ENCODE data around the gene TADA2B. TPM values are rescaled to one million over a fixed set of nuclear protein-coding genes. Genes with fewer than 3 reads are reported as not detected.
"Not testable (repeated sequence)": the region's sequence is repeated elsewhere in the genome, so short reads cannot be mapped to it uniquely, and the experiment has no call there.

The TADA2B gene
- total and polyA plus RNA-seq, 2 experiments from 2014 or later, result 2.2 to 14.8 TPM

- 31 to 46% methylated on average over 9 of the region's 9 CpGs for WGBS, 2 experiments (ENCODE audit: low coverage in 1 of 2, low lambda C conversion rate in 2 of 2, missing lambda C conversion rate in 2 of 2)
- no peaks in the 10 kb centered on the region for H3K36me3 ChIP-seq (ENCODE audit: low read depth)
- no peak for TF ChIP-seq EZH2 (IDR thresholded peaks at IDR 0.05; ENCODE audit: insufficient read depth, poor library complexity, severe bottlenecking)
- TF ChIP-seq EZH2phosphoT487 (IDR thresholded peaks at IDR 0.05; ENCODE audit: insufficient read depth, low read depth), result no peak
- H3K4me3 ChIP-seq, result no peak overlapping the region
- H3K4me1 ChIP-seq (ENCODE audit: insufficient read depth), result no peaks in the 10 kb centered on the region
- DNase-seq, result no peak
- H2AFZ ChIP-seq, result no peak overlapping the region
- no peaks in the 10 kb centered on the region for H3K9me3 ChIP-seq (ENCODE audit: low read depth)
- peaks cover 55% of the 10 kb centered on the region for H3K27me3 ChIP-seq (replicated peaks; ENCODE audit: insufficient read depth)
- H3K79me2 ChIP-seq (ENCODE audit: insufficient read depth), result no peaks in the 10 kb centered on the region
- no peak overlapping the region for H3K27ac ChIP-seq
- no peaks in the 10 kb centered on the region for H3F3A ChIP-seq (ENCODE audit: insufficient read depth)
- no peaks in the 10 kb centered on the region for H4K20me1 ChIP-seq (ENCODE audit: insufficient read depth)
- no peaks in the 10 kb centered on the region for H3K9me2 ChIP-seq (ENCODE audit: insufficient read depth)
- in situ Hi-C loops (cut with MboI), result no loop called here
- no peak overlapping the region for H3K9ac ChIP-seq
- no peak overlapping the region for H3K4me2 ChIP-seq (ENCODE audit: unreplicated experiment)
These were observed 40.7 kb downstream of the TADA2B start for GRCh38 chr4:7083597-7084563.

- H3K4me1 ChIP-seq (ENCODE audit: insufficient read depth); DNase-seq: not testable (repeated sequence)
These were observed 41.4 kb downstream of the TADA2B start for GRCh38 chr4:7084564-7084961.

DNA sequence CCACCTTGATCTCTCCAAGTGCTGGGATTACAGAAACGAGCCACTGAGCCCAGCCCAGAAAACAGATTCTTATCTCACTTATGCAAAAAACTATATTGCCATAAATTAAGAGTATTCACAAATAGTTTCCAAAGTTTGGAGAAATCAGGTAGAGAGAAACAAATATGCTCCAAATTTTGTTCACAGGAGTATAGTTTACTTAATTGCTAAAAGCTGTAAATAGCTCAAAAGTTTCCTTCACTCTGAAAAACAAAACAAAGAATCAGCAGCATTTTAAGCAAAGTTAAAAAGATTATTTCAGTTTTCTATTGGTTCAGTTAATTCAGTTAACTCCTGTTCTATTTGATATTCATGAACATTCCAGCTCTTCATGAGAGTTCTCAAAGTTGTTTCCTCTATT, 43.2 kb downstream of the TADA2B start:
- Histone ChIP-seq H3K9me2 (ENCODE audit: insufficient read depth) (no peaks in the 10 kb centered on the region), H3K79me2 (ENCODE audit: insufficient read depth) (no peaks in the 10 kb centered on the region), H3K9me3 (ENCODE audit: low read depth) (no peaks in the 10 kb centered on the region), H3F3A (ENCODE audit: insufficient read depth) (no peaks in the 10 kb centered on the region), H3K4me3 (no peak overlapping the region), H3K36me3 (ENCODE audit: low read depth) (no peaks in the 10 kb centered on the region), H3K27ac (no peak overlapping the region), H3K27me3 (replicated peaks; ENCODE audit: insufficient read depth) (peaks cover 54% of the 10 kb centered on the region), H2AFZ (no peak overlapping the region), H4K20me1 (ENCODE audit: insufficient read depth) (no peaks in the 10 kb centered on the region), H3K4me2 (ENCODE audit: unreplicated experiment) (no peak overlapping the region), H3K9ac (no peak overlapping the region), H3K4me1 (ENCODE audit: insufficient read depth) (no peaks in the 10 kb centered on the region)
- DNase-seq, result no peak
- in situ Hi-C loops (cut with MboI), result no loop called here
- TF ChIP-seq EZH2phosphoT487 (IDR thresholded peaks at IDR 0.05; ENCODE audit: insufficient read depth, low read depth) (no peak), EZH2 (IDR thresholded peaks at IDR 0.05; ENCODE audit: insufficient read depth, poor library complexity, severe bottlenecking) (no peak)
- 13 to 26% methylated on average over 1 of the region's 1 CpG for WGBS, 2 experiments (ENCODE audit: low coverage in 1 of 2, low lambda C conversion rate in 2 of 2, missing lambda C conversion rate in 2 of 2)

More at GRCh38 chr4:7084564-7084961, 41.4 kb downstream of the TADA2B start:
- 45 to 51% methylated on average over 9 of the region's 9 CpGs for WGBS, 2 experiments (ENCODE audit: low coverage in 1 of 2, low lambda C conversion rate in 2 of 2, missing lambda C conversion rate in 2 of 2)
- H3K79me2 ChIP-seq (ENCODE audit: insufficient read depth); H3K9me3 ChIP-seq (ENCODE audit: low read depth); H3F3A ChIP-seq (ENCODE audit: insufficient read depth); H3K4me2 ChIP-seq (ENCODE audit: unreplicated experiment); H3K9me2 ChIP-seq (ENCODE audit: insufficient read depth); H3K36me3 ChIP-seq (ENCODE audit: low read depth); H3K4me3 ChIP-seq; H4K20me1 ChIP-seq (ENCODE audit: insufficient read depth); in situ Hi-C loops (cut with MboI); H3K9ac ChIP-seq; H2AFZ ChIP-seq; H3K27ac ChIP-seq: not testable (repeated sequence)
- H3K27me3 ChIP-seq (replicated peaks; ENCODE audit: insufficient read depth), result peaks cover 57% of the 10 kb centered on the region

DNA sequence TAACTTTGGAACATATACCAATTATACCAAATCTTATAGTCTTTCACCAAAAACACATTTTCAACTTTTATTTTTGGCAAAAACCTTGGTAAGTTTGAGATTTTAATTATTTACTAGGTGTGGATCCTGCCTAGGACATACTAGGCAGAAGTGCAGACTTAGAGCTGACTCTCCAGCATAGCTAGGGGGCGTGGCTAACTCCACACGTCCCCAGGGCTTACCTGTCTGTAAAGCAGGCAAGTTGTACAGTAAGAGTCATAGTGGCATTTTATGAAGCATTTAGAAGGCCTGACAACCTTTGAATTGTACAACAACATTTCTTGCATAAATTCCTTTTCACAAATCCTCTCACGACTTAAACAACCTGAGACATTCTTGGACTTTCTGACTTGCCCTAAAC, 43.9 kb downstream of the TADA2B start:
- in situ Hi-C loops (cut with MboI), result no loop called here
- Histone ChIP-seq H3F3A (ENCODE audit: insufficient read depth) (no peaks in the 10 kb centered on the region), H3K36me3 (ENCODE audit: low read depth) (no peaks in the 10 kb centered on the region), H4K20me1 (ENCODE audit: insufficient read depth) (no peaks in the 10 kb centered on the region), H3K27me3 (replicated peaks; ENCODE audit: insufficient read depth) (peaks cover 52% of the 10 kb centered on the region), H2AFZ (no peak overlapping the region), H3K9me2 (ENCODE audit: insufficient read depth) (no peaks in the 10 kb centered on the region), H3K79me2 (ENCODE audit: insufficient read depth) (no peaks in the 10 kb centered on the region), H3K4me2 (ENCODE audit: unreplicated experiment) (no peak overlapping the region), H3K9ac (no peak overlapping the region), H3K27ac (no peak overlapping the region), H3K4me1 (ENCODE audit: insufficient read depth) (no peaks in the 10 kb centered on the region), H3K4me3 (no peak overlapping the region), H3K9me3 (ENCODE audit: low read depth) (no peaks in the 10 kb centered on the region)
- no peak for TF ChIP-seq EZH2phosphoT487 (IDR thresholded peaks at IDR 0.05; ENCODE audit: insufficient read depth, low read depth)
- TF ChIP-seq EZH2 (IDR thresholded peaks at IDR 0.05; ENCODE audit: insufficient read depth, poor library complexity, severe bottlenecking), result no peak
- DNase-seq, result no peak
- WGBS, 2 experiments (ENCODE audit: low coverage in 1 of 2, low lambda C conversion rate in 2 of 2, missing lambda C conversion rate in 2 of 2), result 36 to 48% methylated on average over 3 of the region's 3 CpGs
